NCI-H2171 treated with DMSO at 0.1 percent for 48 hours (cell line): Measurements from ENCODE around the gene ZNF761.
A peak's percentile ranks its signal among the peaks of the same experiment; 100 is the strongest.
"Not testable (repeated sequence)": the region's sequence is repeated elsewhere in the genome, so short reads cannot be mapped to it uniquely, and the experiment has no call there.

ENCODE experiments used
- DNase-seq: peaks from one replicate; lab custom pipeline; 2025; lab: John Stamatoyannopoulos, UW

Gene ZNF761

GRCh38 chr19:53431399-53432087 is at the start of gene ZNF761:
TSS of gene ZNF761 (plus strand) at chr19:53431984. CDS start at chr19:53447269, 15,285 bp downstream.
- DNase-seq: peak; percentile 89

GRCh38 chr19:53388168-53388567 is 43.6 kb upstream of the ZNF761 start:
- no peak for DNase-seq

GRCh38 chr19:53388904-53389303 is 42.9 kb upstream of the ZNF761 start:
- DNase-seq: no peak

GRCh38 chr19:53389571-53389970 is 42.2 kb upstream of the ZNF761 start:
- no peak for DNase-seq

- DNase-seq: no peak
Observed at GRCh38 chr19:53389978-53390377, 41.8 kb upstream of the ZNF761 start.

GRCh38 chr19:53394522-53394973 is 37.2 kb upstream of the ZNF761 start:
- no peak for DNase-seq

GRCh38 chr19:53394974-53395839 is 36.6 kb upstream of the ZNF761 start, which contains the start of gene ZNF765:
TSS of gene ZNF765 (plus strand) at chr19:53395149. CDS start at chr19:53398016, 2,867 bp downstream.
- DNase-seq: peak; percentile 80

- DNase-seq: not testable (repeated sequence)
Observed at GRCh38 chr19:53395840-53396524, 35.8 kb upstream of the ZNF761 start.

- DNase-seq: no peak
Observed at GRCh38 chr19:53396525-53396868, 35.3 kb upstream of the ZNF761 start.

GRCh38 chr19:53397918-53398317 is 33.9 kb upstream of the ZNF761 start:
- DNase-seq: not testable (repeated sequence)

GRCh38 chr19:53409505-53410204 is 22.1 kb upstream of the ZNF761 start:
- no peak for DNase-seq

- DNase-seq: not testable (repeated sequence)
Observed at GRCh38 chr19:53420520-53421315, 11.1 kb upstream of the ZNF761 start.

GRCh38 chr19:53422551-53422950 is 9.2 kb upstream of the ZNF761 start:
- DNase-seq: no peak

- DNase-seq: not testable (repeated sequence)
Observed at GRCh38 chr19:53423074-53423473, 8.7 kb upstream of the ZNF761 start.

GRCh38 chr19:53423680-53424079 is 8.1 kb upstream of the ZNF761 start:
- DNase-seq: not testable (repeated sequence)

- DNase-seq: no peak
Observed at GRCh38 chr19:53424968-53425597, 6.7 kb upstream of the ZNF761 start.

GRCh38 chr19:53432088-53432661 is 391 bp downstream of the ZNF761 start:
- DNase-seq: no peak

GRCh38 chr19:53443809-53444208 is 12.0 kb downstream of the ZNF761 start:
- DNase-seq: not testable (repeated sequence)

GRCh38 chr19:53447196-53447595 is 15.4 kb downstream of the ZNF761 start:
- DNase-seq: not testable (repeated sequence)

- no peak for DNase-seq
Observed at GRCh38 chr19:53455828-53456227, 24.0 kb downstream of the ZNF761 start.
